HepG2 (cell line): ENCODE results near the gene SIN3A. TPM values are rescaled to one million over a fixed set of nuclear protein-coding genes. Genes with fewer than 3 reads are reported as not detected.
A peak's percentile ranks its signal among the peaks of the same experiment; 100 is the strongest.

Experiments
- AGO2 ChIP-seq: fragments of 200-400 bp; formaldehyde crosslinking; optimal IDR thresholded peaks from 2 replicates; pipeline ENCODE3; 2017; ENCODE audit warnings: mild to moderate bottlenecking, low read depth, low read length, moderate library complexity
- ARID2 ChIP-seq: sonication (generic); formaldehyde crosslinking; IDR thresholded peaks from 2 replicates; pipeline ENCODE4 v1.8.1; 2022; ENCODE audit warnings: mild to moderate bottlenecking, missing genetic modification reagents, borderline replicate concordance
- GABPA ChIP-seq, 2 experiments: IDR thresholded peaks; 2 replicates each; pipeline ENCODE4 v1.6.1; 2011 to 2016; ENCODE audit warnings: low read depth in 2 of 2, low read length in 1 of 2, missing biosample characterization in 1 of 2, missing genetic modification characterization in 1 of 2
- KAT7 ChIP-seq: IDR thresholded peaks from 2 replicates; pipeline ENCODE4 v1.6.1; 2018; ENCODE audit warnings: borderline replicate concordance, missing compliant biosample characterization
- KAT8 ChIP-seq: IDR thresholded peaks from 2 replicates; pipeline ENCODE4 v1.6.1; 2016; ENCODE audit warnings: missing genetic modification reagents, missing compliant biosample characterization
- KDM4B ChIP-seq: sonication (generic); formaldehyde crosslinking; IDR thresholded peaks from 2 replicates; pipeline ENCODE4 v1.4.0; 2020; ENCODE audit warnings: missing genetic modification reagents
- MED8 ChIP-seq: sonication (generic); formaldehyde crosslinking; IDR thresholded peaks from 2 replicates; pipeline ENCODE4 v1.8.1; 2023; ENCODE audit warnings: mild to moderate bottlenecking, missing genetic modification reagents; ENCODE audit not compliant: insufficient replicate concordance
- REXO4 ChIP-seq: sonication (generic); formaldehyde crosslinking; IDR thresholded peaks from 2 replicates; pipeline ENCODE4 v1.8.0; 2022; ENCODE audit warnings: missing genetic modification reagents, mild to moderate bottlenecking, borderline replicate concordance
- SMAD3 ChIP-seq: sonication (generic); formaldehyde crosslinking; IDR thresholded peaks from 2 replicates; pipeline ENCODE4 v1.4.0; 2020; ENCODE audit warnings: missing genetic modification reagents
- SMARCC2 ChIP-seq: fragments of 450-650 bp; IDR thresholded peaks from 2 replicates; pipeline ENCODE4 v1.6.1; 2017; ENCODE audit warnings: antibody characterized with exemption, mild to moderate bottlenecking
- SUZ12 ChIP-seq: fragments of 150-350 bp; IDR thresholded peaks from 2 replicates; pipeline ENCODE4 v1.6.1; 2014; ENCODE audit warnings: low read depth, low read length
- TGIF2 ChIP-seq: IDR thresholded peaks from 2 replicates; pipeline ENCODE4 v1.6.1; 2016; ENCODE audit warnings: control low read depth, missing compliant biosample characterization
- ZNF253 ChIP-seq: sonication (generic); formaldehyde crosslinking; IDR thresholded peaks from 2 replicates; pipeline ENCODE4 v1.8.0; 2022; ENCODE audit warnings: mild to moderate bottlenecking, missing genetic modification reagents, borderline replicate concordance
- ZNF33A ChIP-seq: sonication (generic); formaldehyde crosslinking; IDR thresholded peaks from 2 replicates; pipeline ENCODE4 v1.5.1; 2020; ENCODE audit warnings: missing genetic modification reagents, mild to moderate bottlenecking, moderate library complexity, borderline replicate concordance
- ZNF354B ChIP-seq: sonication (generic); formaldehyde crosslinking; IDR thresholded peaks from 2 replicates; pipeline ENCODE4 v1.8.0; 2022; ENCODE audit warnings: mild to moderate bottlenecking, missing genetic modification reagents
- ZNF367 ChIP-seq: sonication (generic); formaldehyde crosslinking; IDR thresholded peaks from 2 replicates; pipeline ENCODE4 v1.4.0; 2020; ENCODE audit warnings: missing genetic modification reagents, borderline replicate concordance
- ZNF562 ChIP-seq: sonication (generic); formaldehyde crosslinking; IDR thresholded peaks from 2 replicates; pipeline ENCODE4 v1.8.0; 2022; ENCODE audit warnings: missing genetic modification reagents, borderline replicate concordance
- ZNF563 ChIP-seq: sonication (generic); formaldehyde crosslinking; IDR thresholded peaks from 2 replicates; pipeline ENCODE4 v1.8.0; 2022; ENCODE audit warnings: mild to moderate bottlenecking, moderate library complexity, missing genetic modification reagents
- ZNF772 ChIP-seq: sonication (generic); formaldehyde crosslinking; IDR thresholded peaks from 2 replicates; pipeline ENCODE4 v1.5.0; 2020; ENCODE audit warnings: mild to moderate bottlenecking, missing genetic modification reagents
- ZNF782 ChIP-seq: sonication (generic); formaldehyde crosslinking; IDR thresholded peaks from 2 replicates; pipeline ENCODE4 v1.4.0; 2020; ENCODE audit warnings: missing genetic modification reagents, mild to moderate bottlenecking, borderline replicate concordance
- ZSCAN25 ChIP-seq: sonication (generic); formaldehyde crosslinking; IDR thresholded peaks from 2 replicates; pipeline ENCODE4 v1.8.0; 2022; ENCODE audit warnings: mild to moderate bottlenecking, missing genetic modification reagents
- polyA plus RNA-seq, 8 experiments: library from polyadenylated mRNA; depleted of rRNA in 3 of 8; stranded (reverse) in 7 of 8; unstranded in 1 of 8; fragments of >200 nt; fragmentation: Illumina TruSeq in 4 of 8; extraction: Trizol in 4 of 8; gene quantifications; 2 replicates each; pipeline versions ENCODE4 v1.2.1 to v1.2.3, GENCODE V29; 2011 to 2016; ENCODE audit warnings: low read depth in 4 of 8, missing spikeins in 1 of 8, mixed read lengths in 1 of 8; ENCODE audit not compliant: insufficient read depth in 1 of 8
- total RNA-seq, 5 experiments: library from RNA; depleted of rRNA; stranded (reverse); fragments of >200 nt; fragmentation: Illumina TruSeq; extraction: Trizol; gene quantifications; 2 replicates each; pipeline ENCODE4 v1.2.3, GENCODE V29; 2016; ENCODE audit warnings: low read depth in 1 of 5
- TF ChIP-seq, protein P1 (sequence below): sonication (generic); formaldehyde crosslinking; IDR thresholded peaks from 2 replicates; pipeline ENCODE4 v1.5.1; 2020; ENCODE audit warnings: mild to moderate bottlenecking, missing genetic modification reagents, moderate library complexity
- TF ChIP-seq, protein P2 (sequence below): sonication (generic); formaldehyde crosslinking; IDR thresholded peaks from 2 replicates; pipeline ENCODE4 v1.4.0; 2020; ENCODE audit warnings: mild to moderate bottlenecking, missing genetic modification reagents
- TF ChIP-seq, protein P3 (sequence below): sonication (generic); formaldehyde crosslinking; IDR thresholded peaks from 2 replicates; pipeline ENCODE4 v1.8.0; 2022; ENCODE audit warnings: missing genetic modification reagents, mild to moderate bottlenecking, borderline replicate concordance

Gene SIN3A
- total and polyA plus RNA-seq, 2 of the 13 experiments (the other 11 are each of a cell fraction or from before 2014, with no cell fraction given), result 16.1 to 28.1 TPM

GRCh38 chr15:75335705-75336355, 115.7 kb downstream of the SIN3A start, which contains the start of gene COMMD4 (continued):
- TF ChIP-seq, protein P1, sequence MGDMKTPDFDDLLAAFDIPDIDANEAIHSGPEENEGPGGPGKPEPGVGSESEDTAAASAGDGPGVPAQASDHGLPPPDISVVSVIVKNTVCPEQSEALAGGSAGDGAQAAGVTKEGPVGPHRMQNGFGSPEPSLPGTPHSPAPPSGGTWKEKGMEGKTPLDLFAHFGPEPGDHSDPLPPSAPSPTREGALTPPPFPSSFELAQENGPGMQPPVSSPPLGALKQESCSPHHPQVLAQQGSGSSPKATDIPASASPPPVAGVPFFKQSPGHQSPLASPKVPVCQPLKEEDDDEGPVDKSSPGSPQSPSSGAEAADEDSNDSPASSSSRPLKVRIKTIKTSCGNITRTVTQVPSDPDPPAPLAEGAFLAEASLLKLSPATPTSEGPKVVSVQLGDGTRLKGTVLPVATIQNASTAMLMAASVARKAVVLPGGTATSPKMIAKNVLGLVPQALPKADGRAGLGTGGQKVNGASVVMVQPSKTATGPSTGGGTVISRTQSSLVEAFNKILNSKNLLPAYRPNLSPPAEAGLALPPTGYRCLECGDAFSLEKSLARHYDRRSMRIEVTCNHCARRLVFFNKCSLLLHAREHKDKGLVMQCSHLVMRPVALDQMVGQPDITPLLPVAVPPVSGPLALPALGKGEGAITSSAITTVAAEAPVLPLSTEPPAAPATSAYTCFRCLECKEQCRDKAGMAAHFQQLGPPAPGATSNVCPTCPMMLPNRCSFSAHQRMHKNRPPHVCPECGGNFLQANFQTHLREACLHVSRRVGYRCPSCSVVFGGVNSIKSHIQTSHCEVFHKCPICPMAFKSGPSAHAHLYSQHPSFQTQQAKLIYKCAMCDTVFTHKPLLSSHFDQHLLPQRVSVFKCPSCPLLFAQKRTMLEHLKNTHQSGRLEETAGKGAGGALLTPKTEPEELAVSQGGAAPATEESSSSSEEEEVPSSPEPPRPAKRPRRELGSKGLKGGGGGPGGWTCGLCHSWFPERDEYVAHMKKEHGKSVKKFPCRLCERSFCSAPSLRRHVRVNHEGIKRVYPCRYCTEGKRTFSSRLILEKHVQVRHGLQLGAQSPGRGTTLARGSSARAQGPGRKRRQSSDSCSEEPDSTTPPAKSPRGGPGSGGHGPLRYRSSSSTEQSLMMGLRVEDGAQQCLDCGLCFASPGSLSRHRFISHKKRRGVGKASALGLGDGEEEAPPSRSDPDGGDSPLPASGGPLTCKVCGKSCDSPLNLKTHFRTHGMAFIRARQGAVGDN, result peak; percentile 94
- no peak for TF ChIP-seq SMARCC2
- peak; percentile 64; the same call in 1 of the 2 replicates for TF ChIP-seq SMAD3 (CRISPR knock-in tag)
- TF ChIP-seq, protein P2, sequence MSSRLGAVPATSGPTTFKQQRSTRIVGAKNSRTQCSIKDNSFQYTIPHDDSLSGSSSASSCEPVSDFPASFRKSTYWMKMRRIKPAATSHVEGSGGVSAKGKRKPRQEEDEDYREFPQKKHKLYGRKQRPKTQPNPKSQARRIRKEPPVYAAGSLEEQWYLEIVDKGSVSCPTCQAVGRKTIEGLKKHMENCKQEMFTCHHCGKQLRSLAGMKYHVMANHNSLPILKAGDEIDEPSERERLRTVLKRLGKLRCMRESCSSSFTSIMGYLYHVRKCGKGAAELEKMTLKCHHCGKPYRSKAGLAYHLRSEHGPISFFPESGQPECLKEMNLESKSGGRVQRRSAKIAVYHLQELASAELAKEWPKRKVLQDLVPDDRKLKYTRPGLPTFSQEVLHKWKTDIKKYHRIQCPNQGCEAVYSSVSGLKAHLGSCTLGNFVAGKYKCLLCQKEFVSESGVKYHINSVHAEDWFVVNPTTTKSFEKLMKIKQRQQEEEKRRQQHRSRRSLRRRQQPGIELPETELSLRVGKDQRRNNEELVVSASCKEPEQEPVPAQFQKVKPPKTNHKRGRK (CRISPR knock-in tag), result no peak
- TF ChIP-seq MED8 (CRISPR knock-in tag), result peak; percentile 49
- no peak for TF ChIP-seq ZNF253
- TF ChIP-seq SUZ12, result no peak
- TF ChIP-seq ZNF367 (CRISPR knock-in tag), result no peak
- peak; percentile 90 for TF ChIP-seq TGIF2 (CRISPR knock-in tag)
- peak; percentile 62; the same call in 1 of the 2 replicates for TF ChIP-seq KAT7 (CRISPR knock-in tag)
- TF ChIP-seq ARID2 (CRISPR knock-in tag), result no peak
- TF ChIP-seq, protein P3, sequence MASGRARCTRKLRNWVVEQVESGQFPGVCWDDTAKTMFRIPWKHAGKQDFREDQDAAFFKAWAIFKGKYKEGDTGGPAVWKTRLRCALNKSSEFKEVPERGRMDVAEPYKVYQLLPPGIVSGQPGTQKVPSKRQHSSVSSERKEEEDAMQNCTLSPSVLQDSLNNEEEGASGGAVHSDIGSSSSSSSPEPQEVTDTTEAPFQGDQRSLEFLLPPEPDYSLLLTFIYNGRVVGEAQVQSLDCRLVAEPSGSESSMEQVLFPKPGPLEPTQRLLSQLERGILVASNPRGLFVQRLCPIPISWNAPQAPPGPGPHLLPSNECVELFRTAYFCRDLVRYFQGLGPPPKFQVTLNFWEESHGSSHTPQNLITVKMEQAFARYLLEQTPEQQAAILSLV (CRISPR knock-in tag), result peak; percentile 75
- peak; percentile 54; the same call in 1 of the 2 replicates for TF ChIP-seq ZNF772
- no peak for TF ChIP-seq ZNF354B
- TF ChIP-seq ZNF563, result peak; percentile 62; the same call in 1 of the 2 replicates
- TF ChIP-seq KAT8, result peak; percentile 100
- 0 out of 2 replicates have a peak, but pooled peaks have one; percentile 41 for TF ChIP-seq REXO4 (CRISPR knock-in tag)
- peak; percentile 56; the same call in 1 of the 2 replicates for TF ChIP-seq KDM4B (CRISPR knock-in tag)
- no peak for TF ChIP-seq ZNF33A (CRISPR knock-in tag)
- no peak for TF ChIP-seq ZNF562 (CRISPR knock-in tag)
- TF ChIP-seq GABPA (IDR thresholded peaks at IDR 0.05; ENCODE audit: low read depth, low read length), result peak; percentile 43; the same call in 1 of the 2 replicates
- TF ChIP-seq GABPA (CRISPR knock-in tag; IDR thresholded peaks at IDR 0.05; ENCODE audit: low read depth), result peak; percentile 89
- no peak for TF ChIP-seq ZNF782 (CRISPR knock-in tag)
- TF ChIP-seq ZSCAN25 (CRISPR knock-in tag), result no peak; the same call in 1 of the 2 replicates
- TF ChIP-seq AGO2, result no peak
